AG04450 (cell line): ENCODE measurements around the gene PSMF1. TPM values are rescaled to one million over a fixed set of nuclear protein-coding genes. Genes with fewer than 3 reads are reported as not detected.

Experiments
- CTCF ChIA-PET: fragments of 300-600, 350-600 bp; formaldehyde crosslinking; extraction: SDS; loops from one replicate; lab custom pipeline; 2022; ENCODE audit warnings: antibody characterized with exemption, inconsistent platforms; lab: Charles Lee
- POLR2A ChIA-PET: fragments of 350-600 bp; formaldehyde crosslinking; extraction: SDS; loops from one replicate; lab custom pipeline; 2021; ENCODE audit warnings: antibody characterized with exemption, inconsistent platforms; lab: Yijun Ruan, JAX
- DNase-seq: peaks from one replicate; pipeline ENCODE4 v3.0.0-alpha.2; 2011; ENCODE audit warnings: low read depth, low spot score
- H3K27ac ChIP-seq: one replicate; pipeline ENCODE4 v1.5.1; 2012; ENCODE audit warnings: low read depth, low read length, control low read depth
- H3K27me3 ChIP-seq: one replicate; pipeline ENCODE4 v1.6.0; 2012; ENCODE audit warnings: low read length; ENCODE audit not compliant: control insufficient read depth, insufficient read depth
- H3K4me3 ChIP-seq: 2 replicates; pipeline ENCODE4 v1.5.1; 2011; ENCODE audit warnings: mild to moderate bottlenecking, low read depth, low read length, control low read depth
- H3K9me3 ChIP-seq: 2 replicates; pipeline ENCODE4 v1.5.1; 2012; ENCODE audit warnings: low read length; ENCODE audit not compliant: control insufficient read depth, insufficient read depth
- polyA plus RNA-seq: library from polyadenylated mRNA; depleted of rRNA; stranded (reverse); fragments of >200 nt; gene quantifications from 2 replicates; pipeline ENCODE4 v1.2.3, GENCODE V29; 2011
- TF ChIP-seq, protein P1 (sequence below): IDR thresholded peaks from 2 replicates; pipeline ENCODE4 v1.5.1; 2011; ENCODE audit warnings: low read depth, low read length, control low read depth, inconsistent platforms

PSMF1 gene
- polyA plus RNA-seq, 1 experiment = 116 TPM

GRCh38 chr20:1197801-1198200 is 79.4 kb downstream of the PSMF1 start:
- TF ChIP-seq, protein P1, sequence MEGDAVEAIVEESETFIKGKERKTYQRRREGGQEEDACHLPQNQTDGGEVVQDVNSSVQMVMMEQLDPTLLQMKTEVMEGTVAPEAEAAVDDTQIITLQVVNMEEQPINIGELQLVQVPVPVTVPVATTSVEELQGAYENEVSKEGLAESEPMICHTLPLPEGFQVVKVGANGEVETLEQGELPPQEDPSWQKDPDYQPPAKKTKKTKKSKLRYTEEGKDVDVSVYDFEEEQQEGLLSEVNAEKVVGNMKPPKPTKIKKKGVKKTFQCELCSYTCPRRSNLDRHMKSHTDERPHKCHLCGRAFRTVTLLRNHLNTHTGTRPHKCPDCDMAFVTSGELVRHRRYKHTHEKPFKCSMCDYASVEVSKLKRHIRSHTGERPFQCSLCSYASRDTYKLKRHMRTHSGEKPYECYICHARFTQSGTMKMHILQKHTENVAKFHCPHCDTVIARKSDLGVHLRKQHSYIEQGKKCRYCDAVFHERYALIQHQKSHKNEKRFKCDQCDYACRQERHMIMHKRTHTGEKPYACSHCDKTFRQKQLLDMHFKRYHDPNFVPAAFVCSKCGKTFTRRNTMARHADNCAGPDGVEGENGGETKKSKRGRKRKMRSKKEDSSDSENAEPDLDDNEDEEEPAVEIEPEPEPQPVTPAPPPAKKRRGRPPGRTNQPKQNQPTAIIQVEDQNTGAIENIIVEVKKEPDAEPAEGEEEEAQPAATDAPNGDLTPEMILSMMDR = no peak
- DNase-seq = no peak
- CTCF ChIA-PET = no interaction called here
- no peaks in the 10 kb centered on the region for H3K9me3 ChIP-seq
- POLR2A ChIA-PET = no interaction called here
- H3K4me3 ChIP-seq = no peak overlapping the region
- H3K27ac ChIP-seq = no peak overlapping the region
- peaks cover 38% of the 10 kb centered on the region for H3K27me3 ChIP-seq

- Histone ChIP-seq H3K27me3 (peaks cover 39% of the 10 kb centered on the region), H3K4me3 (no peak overlapping the region), H3K27ac (no peak overlapping the region), H3K9me3 (no peaks in the 10 kb centered on the region)
- TF ChIP-seq, protein P1 = no peak
- POLR2A ChIA-PET = no interaction called here
- DNase-seq = no peak
- CTCF ChIA-PET = no interaction called here
Measured at GRCh38 chr20:1198751-1199150, 80.3 kb downstream of the PSMF1 start.

DNA sequence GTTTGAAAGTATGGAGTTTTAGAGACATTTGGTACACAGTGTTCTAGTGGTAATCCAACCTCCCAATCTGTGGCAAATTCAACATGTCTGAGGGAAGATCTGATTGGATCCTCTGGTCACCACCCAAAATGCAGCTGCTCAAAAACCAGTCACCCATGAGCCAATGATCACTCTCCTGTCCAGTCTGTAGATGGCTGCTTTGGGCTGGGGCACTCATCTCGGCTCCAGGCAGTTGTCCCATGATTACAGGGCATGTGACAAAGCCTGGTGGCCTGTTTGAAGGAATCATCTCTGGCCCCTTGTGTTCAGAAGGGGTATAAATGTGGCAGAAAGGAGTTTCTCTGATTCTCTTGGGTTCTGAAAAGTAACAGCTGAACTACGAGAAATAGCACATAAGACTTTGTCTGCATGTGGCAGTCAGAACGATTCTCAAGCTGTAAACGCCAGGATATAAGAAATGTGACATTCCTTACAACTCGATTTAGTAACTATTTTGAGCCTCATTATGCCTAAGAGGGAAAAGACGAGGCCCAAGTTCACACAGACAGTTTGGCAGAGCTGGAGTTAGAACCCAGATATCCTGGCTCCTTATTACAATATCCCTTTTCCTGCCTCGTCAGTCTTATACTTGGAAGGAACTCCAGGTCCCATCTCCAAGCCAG is 80.9 kb downstream of the PSMF1 start:
- TF ChIP-seq, protein P1 = no peak
- Histone ChIP-seq H3K27ac (no peak overlapping the region), H3K27me3 (peaks cover 40% of the 10 kb centered on the region), H3K4me3 (no peak overlapping the region), H3K9me3 (no peaks in the 10 kb centered on the region)
- POLR2A ChIA-PET = no interaction called here
- CTCF ChIA-PET = interaction anchor here (3.0 kb wide), 1 partner anchor 13 kb away, joined by 16 read pairs; no protein-coding TSS in a partner anchor
- no peak for DNase-seq

GRCh38 chr20:1199964-1200363 is 81.6 kb downstream of the PSMF1 start:
- Histone ChIP-seq H3K27me3 (peaks cover 45% of the 10 kb centered on the region), H3K9me3 (no peaks in the 10 kb centered on the region), H3K27ac (no peak overlapping the region), H3K4me3 (no peak overlapping the region)
- ChIA-PET CTCF (interaction anchor here (3.0 kb wide), 1 partner anchor 12 kb away, joined by 16 read pairs; no protein-coding TSS in a partner anchor), POLR2A (no interaction called here)
- TF ChIP-seq, protein P1 = no peak
- no peak for DNase-seq

- TF ChIP-seq, protein P1 = no peak
- ChIA-PET POLR2A (no interaction called here), CTCF (interaction anchor here (0.6 to 1.4 kb wide), 2 partner anchors 10 to 52 kb away, joined by 4 to 5 read pairs; no protein-coding TSS in a partner anchor)
Measured at GRCh38 chr20:1202762-1203504, 84.5 kb downstream of the PSMF1 start, which contains the start of gene C20orf202. TSS of gene C20orf202 (plus strand) at chr20:1203454. CDS start at chr20:1203586, 132 bp downstream.

More at GRCh38 chr20:1202762-1203504, 84.5 kb downstream of the PSMF1 start, which contains the start of gene C20orf202:
- Histone ChIP-seq H3K4me3 (no peak within 1 kb of the TSS), H3K27me3 (peaks cover 49% of the 10 kb centered on the region), H3K27ac (no peak within 1 kb of the TSS), H3K9me3 (no peaks in the 10 kb centered on the region)
- no peak for DNase-seq
